Measurements from ENCODE around the gene MAPK9.

DNA sequence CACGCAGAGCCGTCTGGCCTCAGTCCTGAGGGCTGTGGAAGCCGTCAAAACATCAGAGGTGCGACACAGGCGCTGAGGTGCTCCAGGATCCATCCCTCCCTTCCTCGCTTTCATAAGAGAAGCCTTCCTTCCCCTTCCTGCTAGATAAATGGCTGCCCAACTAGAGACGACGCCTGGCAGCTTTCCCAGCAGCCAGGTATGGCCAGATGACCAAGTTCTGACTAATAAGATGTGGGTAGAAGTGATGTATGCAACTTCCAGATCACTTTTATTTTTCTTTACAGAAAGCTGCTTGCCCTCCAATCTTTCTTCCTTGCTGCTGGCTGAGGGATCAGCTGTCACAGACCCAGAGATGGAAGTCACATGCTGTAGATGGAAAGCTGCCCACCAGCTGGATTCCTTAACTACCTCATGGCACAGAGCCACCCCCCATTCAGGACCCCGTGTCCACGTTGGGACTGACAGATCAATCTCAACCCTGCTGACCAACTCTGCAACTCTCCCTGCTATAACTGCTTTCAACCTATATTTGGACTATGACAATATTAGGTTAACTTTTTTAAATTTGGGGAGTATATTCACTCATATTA is 8.8 kb downstream of the MAPK9 start:
- TF ChIP-seq POLR2A (IDR thresholded peaks at IDR 0.05; ENCODE audit: low read length) (no peak), GATA1 (IDR thresholded peaks at IDR 0.05; ENCODE audit: low read depth, low read length) (no peak)

All from erythroblast (primary cell).